SK-N-SH (cell line): ENCODE measurements around the gene CLDN18. TPM values are rescaled to one million over a fixed set of nuclear protein-coding genes. Genes with fewer than 3 reads are reported as not detected.

Source experiments
- CTCF ChIA-PET: fragments of 300-600, 350-600 bp; formaldehyde crosslinking; extraction: SDS; loops from one replicate; lab custom pipeline; 2021; lab: Yijun Ruan, JAX
- POLR2A ChIA-PET: fragments of 350-600 bp; sonication (Branson Sonifier 250); formaldehyde crosslinking; extraction: SDS; loops from one replicate; lab custom pipeline; 2020; ENCODE audit warnings: antibody characterized with exemption, inconsistent platforms; lab: Yijun Ruan, JAX
- DNase-seq: peaks from one replicate; pipeline ENCODE4 v3.0.0; 2012
- H2AFZ ChIP-seq: fragments of 200-600 bp; sonication (generic); 2 replicates; pipeline ENCODE4 v1.8.1; 2016; ENCODE audit warnings: antibody characterized with exemption, mild to moderate bottlenecking, low read depth
- H3F3A ChIP-seq: fragments of 200-600 bp; sonication (generic); replicated peaks from 2 replicates; pipeline ENCODE3; 2016; ENCODE audit warnings: antibody characterized with exemption, mild to moderate bottlenecking; ENCODE audit not compliant: insufficient read depth
- H3K27ac ChIP-seq, 2 experiments: fragments of 200-500 bp in 1 of 2; fragments of 200-600 bp in 1 of 2; sonication (Bioruptor generic) in 1 of 2; sonication (generic), shearing (Covaris generic) in 1 of 2; 2 replicates each; pipeline versions ENCODE4 v1.5.1 to v1.6.1; 2014 to 2016; ENCODE audit warnings: low read depth in 2 of 2, inconsistent platforms in 1 of 2, low read length in 1 of 2, mild to moderate bottlenecking in 1 of 2, mixed read lengths in 1 of 2
- H3K27me3 ChIP-seq: fragments of 200-600 bp; sonication (generic), shearing (Covaris generic); 2 replicates; pipeline ENCODE4 v1.6.1; 2016; ENCODE audit warnings: mixed run types; ENCODE audit not compliant: insufficient read depth
- H3K36me3 ChIP-seq, 2 experiments: fragments of 200-500 bp in 1 of 2; fragments of 200-600 bp in 1 of 2; sonication (Bioruptor generic) in 1 of 2; sonication (generic) in 1 of 2; replicated peaks in 1 of 2; 2 replicates each; pipeline versions ENCODE3 to v1.5.1; 2014 to 2016; ENCODE audit warnings: low read length in 1 of 2, mild to moderate bottlenecking in 1 of 2; ENCODE audit not compliant: insufficient read depth in 2 of 2, control insufficient read depth in 1 of 2
- H3K4me1 ChIP-seq, 2 experiments: fragments of 200-500 bp in 1 of 2; fragments of 200-600 bp in 1 of 2; sonication (Bioruptor generic) in 1 of 2; sonication (generic), shearing (Covaris generic) in 1 of 2; 2 replicates each; pipeline versions ENCODE4 v1.5.1 to v1.6.1; 2014 to 2016; ENCODE audit warnings: low read depth in 1 of 2, low read length in 1 of 2, mixed run types in 1 of 2; ENCODE audit not compliant: insufficient read depth in 2 of 2, control insufficient read depth in 1 of 2
- H3K4me2 ChIP-seq: fragments of 200-600 bp; sonication (generic), shearing (Covaris generic); 2 replicates; pipeline ENCODE4 v1.6.1; 2017; ENCODE audit warnings: mixed run types
- H3K4me3 ChIP-seq, 2 experiments: fragments of 200-500 bp in 1 of 2; fragments of 200-600 bp in 1 of 2; sonication (Bioruptor generic) in 1 of 2; sonication (generic), shearing (Covaris generic) in 1 of 2; 2 replicates each; pipeline versions ENCODE4 v1.5.1 to v1.8.1; 2014 to 2016; ENCODE audit warnings: low read depth in 2 of 2, inconsistent platforms in 1 of 2, low read length in 1 of 2, mild to moderate bottlenecking in 1 of 2, mixed read lengths in 1 of 2, moderate library complexity in 1 of 2
- H3K79me2 ChIP-seq: fragments of 200-600 bp; sonication (generic); 2 replicates; pipeline ENCODE4 v1.8.1; 2017; ENCODE audit warnings: mild to moderate bottlenecking; ENCODE audit not compliant: insufficient read depth
- H3K9ac ChIP-seq: fragments of 200-600 bp; sonication (generic); 2 replicates; pipeline ENCODE4 v1.6.1; 2017; ENCODE audit warnings: mixed run types
- H3K9me2 ChIP-seq: fragments of 200-600 bp; sonication (generic); 2 replicates; pipeline ENCODE4 v1.6.1; 2017; ENCODE audit warnings: mixed run types
- H3K9me3 ChIP-seq: fragments of 200-600 bp; sonication (generic); 2 replicates; pipeline ENCODE4 v1.6.1; 2017; ENCODE audit warnings: mixed run types, mild to moderate bottlenecking, moderate library complexity
- H4K20me1 ChIP-seq: fragments of 200-600 bp; sonication (generic); 2 replicates; pipeline ENCODE4 v1.6.1; 2017; ENCODE audit warnings: mild to moderate bottlenecking, mixed run types; ENCODE audit not compliant: insufficient read depth
- CHD2 ChIP-seq: fragments of 150-350 bp; IDR thresholded peaks from 2 replicates; pipeline ENCODE4 v1.6.1; 2018; ENCODE audit warnings: low read length; ENCODE audit not compliant: partially characterized antibody
- CTCF ChIP-seq: fragments of 200-600 bp; sonication (generic); IDR thresholded peaks from 2 replicates; pipeline ENCODE4 v1.6.1; 2017; ENCODE audit warnings: antibody characterized with exemption, mild to moderate bottlenecking, moderate library complexity
- FOXJ3 ChIP-seq: sonication (generic); formaldehyde crosslinking; IDR thresholded peaks from 2 replicates; pipeline ENCODE4 v1.5.1; 2020; ENCODE audit warnings: mild to moderate bottlenecking, missing genetic modification reagents
- FOXM1 ChIP-seq: IDR thresholded peaks from 2 replicates; pipeline ENCODE4 v1.4.0; 2012; ENCODE audit warnings: low read depth, mild to moderate bottlenecking
- GATA2 ChIP-seq: sonication (generic); formaldehyde crosslinking; IDR thresholded peaks from 2 replicates; pipeline ENCODE4 v1.5.0; 2020; ENCODE audit warnings: mild to moderate bottlenecking, missing genetic modification reagents
- IRF3 ChIP-seq: fragments of 150-350 bp; IDR thresholded peaks from 2 replicates; pipeline ENCODE4 v1.6.1; 2016; ENCODE audit warnings: mild to moderate bottlenecking, low read depth, low read length
- JUND ChIP-seq: IDR thresholded peaks from 2 replicates; pipeline ENCODE4 v1.4.0; 2012
- MAX ChIP-seq: IDR thresholded peaks from 2 replicates; pipeline ENCODE4 v1.4.0; 2012; ENCODE audit warnings: low read depth
- MXI1 ChIP-seq: IDR thresholded peaks from 2 replicates; pipeline ENCODE4 v1.6.1; 2012; ENCODE audit warnings: mild to moderate bottlenecking, low read depth, low read length, improper control_type of control experiment
- NFIC ChIP-seq: IDR thresholded peaks from 2 replicates; pipeline ENCODE4 v1.4.0; 2012; ENCODE audit warnings: borderline replicate concordance
- PBX3 ChIP-seq: IDR thresholded peaks from 2 replicates; pipeline ENCODE4; 2012
- POLR2AphosphoS5 ChIP-seq: IDR thresholded peaks from 2 replicates; pipeline ENCODE4 v1.6.1; 2012; ENCODE audit warnings: low read depth, low read length
- RCOR1 ChIP-seq: fragments of 150-350 bp; IDR thresholded peaks from 2 replicates; pipeline ENCODE4 v1.6.1; 2017; ENCODE audit warnings: antibody characterized with exemption, low read length
- REST ChIP-seq: IDR thresholded peaks from 2 replicates; pipeline ENCODE4 v1.6.1; 2012; ENCODE audit warnings: mild to moderate bottlenecking, low read depth, low read length, moderate library complexity
- RFX5 ChIP-seq: IDR thresholded peaks from 2 replicates; pipeline ENCODE4 v1.6.1; 2012; ENCODE audit warnings: mild to moderate bottlenecking, improper control_type of control experiment, low read length
- RXRA ChIP-seq: IDR thresholded peaks from 2 replicates; pipeline ENCODE4 v1.4.0; 2012; ENCODE audit warnings: low read depth, mild to moderate bottlenecking, borderline replicate concordance
- SIN3A ChIP-seq: IDR thresholded peaks from 2 replicates; pipeline ENCODE4 v1.6.1; 2012; ENCODE audit warnings: low read depth, mild to moderate bottlenecking, low read length, moderate library complexity, borderline replicate concordance
- SMC3 ChIP-seq: IDR thresholded peaks from 2 replicates; pipeline ENCODE4 v1.6.1; 2012; ENCODE audit warnings: low read depth, low read length, improper control_type of control experiment
- TEAD4 ChIP-seq: IDR thresholded peaks from 2 replicates; pipeline ENCODE4 v1.4.0; 2012; ENCODE audit warnings: mild to moderate bottlenecking, borderline replicate concordance; ENCODE audit not compliant: insufficient read depth
- YY1 ChIP-seq: IDR thresholded peaks from 2 replicates; pipeline ENCODE4 v1.4.0; 2012; ENCODE audit warnings: low read depth, mild to moderate bottlenecking
- WGBS: methylation state at CpG from one replicate; pipeline ENCODE4 v1.1.6; 2017; ENCODE audit warnings: low lambda C conversion rate; 5-methylcytosine and 5-hydroxymethylcytosine counted together
- polyA plus RNA-seq, 3 experiments: library from polyadenylated mRNA; depleted of rRNA; stranded (reverse); fragments of >200 nt; gene quantifications; 2 replicates each; pipeline ENCODE4 v1.2.3, GENCODE V29; 2012

Gene CLDN18
- polyA plus RNA-seq, 1 of the 3 experiments (the other 2 are of a cell fraction): not detected

- no peak overlapping the region for H3K27ac ChIP-seq
- no peak overlapping the region for H3K4me2 ChIP-seq
- H3K27me3 ChIP-seq: no peaks in the 10 kb centered on the region
- peaks cover 2 to 5% of the 10 kb centered on the region in 2 experiments for H3K36me3 ChIP-seq
- no peak for DNase-seq
- H3K79me2 ChIP-seq: no peaks in the 10 kb centered on the region
- POLR2A ChIA-PET: no interaction called here
- no peaks in the 10 kb centered on the region for H3F3A ChIP-seq
- H3K9me3 ChIP-seq: no peaks in the 10 kb centered on the region
- CTCF ChIA-PET: interaction anchor here (1.0 to 2.8 kb wide), 3 partner anchors 13 to 86 kb away, joined by 3 to 10 read pairs (median 3); no protein-coding TSS in a partner anchor
- H3K9ac ChIP-seq: no peak overlapping the region
- no peaks in the 10 kb centered on the region for H3K4me1 ChIP-seq
- no peak overlapping the region for H3K4me3 ChIP-seq
- no peak overlapping the region for H2AFZ ChIP-seq
- no peaks in the 10 kb centered on the region for H3K9me2 ChIP-seq
- TF ChIP-seq RCOR1 (no peak), NFIC (no peak), YY1 (no peak), PBX3 (no peak), FOXM1 (no peak), JUND (no peak), SMC3 (no peak), RXRA (no peak), MXI1 (no peak), CTCF (no peak), POLR2AphosphoS5 (no peak), TEAD4 (no peak), FOXJ3 (no peak), IRF3 (no peak), RFX5 (no peak), GATA2 (no peak), MAX (no peak), CHD2 (no peak), SIN3A (no peak), REST (no peak)
- 100% methylated on average over 2 of the region's 2 CpGs for WGBS
- no peaks in the 10 kb centered on the region for H4K20me1 ChIP-seq
Observed at GRCh38 chr3:138033202-138033691, 23.3 kb downstream of the CLDN18 start.
